ENCODE measurements around the gene ANK2.

GRCh38 chr4:113094331-113094730, 44.9 kb downstream of the ANK2 start:
- TF ChIP-seq CTCF (optimal IDR thresholded peaks at IDR 0.05 in 1 of 3, IDR thresholded peaks at IDR 0.05 in 1 of 3, conservative IDR thresholded peaks at IDR 0.05 in 1 of 3; ENCODE audit: extremely low read depth in 1 of 3, insufficient read depth in 2 of 3, low read length in 3 of 3): no peak
- TF ChIP-seq EZH2 (IDR thresholded peaks at IDR 0.05; ENCODE audit: low read length): no peak
